ENCODE measurements around the gene TNPO2.

The TNPO2 gene

GRCh38 chr19:12723641-12724426 lies at the start of gene TNPO2:
Gene TNPO2, minus strand, starts transcription at chr19:12723932. Its CDS starts 2,955 bp downstream, at chr19:12720977.
- peak; percentile 65 for DNase-seq (ENCODE audit: low spot score)

GRCh38 chr19:12772323-12772722 lies 48.6 kb upstream of the TNPO2 start:
- no peak for DNase-seq (ENCODE audit: low spot score)

- DNase-seq (ENCODE audit: low spot score): no peak
These were observed 47.2 kb upstream of the TNPO2 start for GRCh38 chr19:12770922-12771321.

- no peak for DNase-seq (ENCODE audit: low spot score)
These were observed 46.0 kb upstream of the TNPO2 start for GRCh38 chr19:12769689-12770088.

GRCh38 chr19:12767666-12768065 lies 43.9 kb upstream of the TNPO2 start:
- DNase-seq (ENCODE audit: low spot score): no peak

- DNase-seq (ENCODE audit: low spot score): no peak
These were observed 43.4 kb upstream of the TNPO2 start for GRCh38 chr19:12767150-12767549.

GRCh38 chr19:12766051-12766521 lies 42.4 kb upstream of the TNPO2 start:
- no peak for DNase-seq (ENCODE audit: low spot score)

GRCh38 chr19:12764698-12765097 lies 41.0 kb upstream of the TNPO2 start:
- no peak for DNase-seq (ENCODE audit: low spot score)

GRCh38 chr19:12763100-12763499 lies 39.4 kb upstream of the TNPO2 start:
- no peak for DNase-seq (ENCODE audit: low spot score)

- no peak for DNase-seq (ENCODE audit: low spot score)
These were observed 36.0 kb upstream of the TNPO2 start for GRCh38 chr19:12759686-12760085.

GRCh38 chr19:12757544-12758274 lies 34.0 kb upstream of the TNPO2 start:
- DNase-seq (ENCODE audit: low spot score): peak; percentile 38

- no peak for DNase-seq (ENCODE audit: low spot score)
These were observed 32.6 kb upstream of the TNPO2 start for GRCh38 chr19:12756150-12756883.

- DNase-seq (ENCODE audit: low spot score): no peak
These were observed 30.9 kb upstream of the TNPO2 start for GRCh38 chr19:12754465-12755196.

GRCh38 chr19:12752056-12752781 lies 28.5 kb upstream of the TNPO2 start:
- no peak for DNase-seq (ENCODE audit: low spot score)

GRCh38 chr19:12751635-12752034 lies 27.9 kb upstream of the TNPO2 start, which contains the start of gene BEST2:
Gene BEST2, plus strand, starts transcription at chr19:12751791. Its CDS starts 802 bp downstream, at chr19:12752593.
- no peak for DNase-seq (ENCODE audit: low spot score)

GRCh38 chr19:12750851-12751250 lies 27.1 kb upstream of the TNPO2 start:
- DNase-seq (ENCODE audit: low spot score): no peak

- no peak for DNase-seq (ENCODE audit: low spot score)
These were observed 26.3 kb upstream of the TNPO2 start for GRCh38 chr19:12749938-12750521.

- DNase-seq (ENCODE audit: low spot score): no peak
These were observed 24.8 kb upstream of the TNPO2 start for GRCh38 chr19:12748489-12748888.

- DNase-seq (ENCODE audit: low spot score): no peak
These were observed 21.6 kb upstream of the TNPO2 start for GRCh38 chr19:12745166-12745897.

GRCh38 chr19:12737835-12738351 lies 14.2 kb upstream of the TNPO2 start:
- no peak for DNase-seq (ENCODE audit: low spot score)
